GM23338 (cell line): ENCODE measurements around the gene FBLN1. TPM values are rescaled to one million over a fixed set of nuclear protein-coding genes. Genes with fewer than 3 reads are reported as not detected.

ENCODE experiments used
- ATAC-seq: fragments of 200-7000 bp; cut with Tn5 transposase; 3 replicates; pipeline ENCODE4 v1.9.1; 2020
- DNase-seq: peaks from one replicate; pipeline ENCODE4 v3.0.0-alpha.2; 2015; ENCODE audit warnings: low spot score
- H2AFZ ChIP-seq: fragments of 200-600 bp; sonication (generic); 2 replicates; pipeline ENCODE4 v1.8.0; 2016; ENCODE audit warnings: antibody characterized with exemption, mild to moderate bottlenecking, moderate library complexity
- H3F3A ChIP-seq: fragments of 200-600 bp; sonication (generic); replicated peaks from 2 replicates; pipeline ENCODE4 v1.8.0; 2017; ENCODE audit warnings: antibody characterized with exemption, mixed run types, low read depth
- H3K27ac ChIP-seq: fragments of 200-600 bp; sonication (generic); 2 replicates; pipeline ENCODE4 v1.6.1; 2016; ENCODE audit warnings: low read depth
- H3K27me3 ChIP-seq: fragments of 200-600 bp; sonication (generic); 2 replicates; pipeline ENCODE4 v1.8.0; 2016; ENCODE audit warnings: mild to moderate bottlenecking, mixed run types, moderate library complexity; ENCODE audit not compliant: insufficient read depth
- H3K36me3 ChIP-seq: fragments of 200-600 bp; sonication (generic); 2 replicates; pipeline ENCODE4 v1.8.0; 2016; ENCODE audit warnings: mild to moderate bottlenecking; ENCODE audit not compliant: insufficient read depth
- H3K4me1 ChIP-seq: fragments of 200-600 bp; sonication (generic); 2 replicates; pipeline ENCODE4 v1.8.0; 2016; ENCODE audit warnings: mild to moderate bottlenecking, moderate library complexity; ENCODE audit not compliant: insufficient read depth
- H3K4me2 ChIP-seq: fragments of 200-600 bp; sonication (generic); 2 replicates; pipeline ENCODE4 v1.7.1; 2017; ENCODE audit warnings: mixed run types
- H3K4me3 ChIP-seq: fragments of 200-600 bp; sonication (generic); 2 replicates; pipeline ENCODE4 v1.6.1; 2016; ENCODE audit warnings: mixed run types
- H3K79me2 ChIP-seq: fragments of 200-600 bp; sonication (generic); replicated peaks from 2 replicates; pipeline ENCODE4 v1.8.0; 2017; ENCODE audit warnings: mild to moderate bottlenecking; ENCODE audit not compliant: insufficient read depth
- H3K9me2 ChIP-seq: fragments of 200-600 bp; sonication (generic); 2 replicates; pipeline ENCODE4 v1.8.0; 2017; ENCODE audit not compliant: insufficient read depth
- H4K20me1 ChIP-seq: fragments of 200-600 bp; sonication (generic); replicated peaks from 2 replicates; pipeline ENCODE4 v1.8.0; 2017; ENCODE audit warnings: mild to moderate bottlenecking; ENCODE audit not compliant: insufficient read depth
- H3K27ac Mint-ChIP-seq: 2 replicates; pipeline ENCODE4 v1.8.0; 2020; ENCODE audit warnings: inconsistent platforms, mild to moderate bottlenecking, moderate library complexity, mixed read lengths
- H3K27me3 Mint-ChIP-seq: 3 replicates; pipeline ENCODE4 v1.8.0; 2022; ENCODE audit warnings: low read depth, mild to moderate bottlenecking, moderate library complexity, mixed read lengths, inconsistent platforms; ENCODE audit not compliant: insufficient read depth, poor library complexity
- H3K36me3 Mint-ChIP-seq: 3 replicates; pipeline ENCODE4 v1.8.0; 2021; ENCODE audit warnings: low read depth, mild to moderate bottlenecking, inconsistent platforms, moderate library complexity, mixed read lengths
- H3K4me1 Mint-ChIP-seq: 3 replicates; pipeline ENCODE4 v1.8.0; 2020; ENCODE audit warnings: mild to moderate bottlenecking, inconsistent platforms, mixed read lengths
- H3K4me3 Mint-ChIP-seq: 3 replicates; pipeline ENCODE4 v1.8.0; 2021; ENCODE audit warnings: moderate library complexity, mild to moderate bottlenecking, inconsistent platforms, mixed read lengths
- H3K9me3 Mint-ChIP-seq: 3 replicates; pipeline ENCODE4 v1.8.0; 2020; ENCODE audit warnings: moderate library complexity, mild to moderate bottlenecking, inconsistent platforms, mixed read lengths
- CREB1 ChIP-seq: fragments of 250-450 bp; sonication (Bioruptor Pico); IDR thresholded peaks from 2 replicates; pipeline ENCODE4 v1.5.0; 2020; ENCODE audit warnings: low read depth, mild to moderate bottlenecking, moderate library complexity
- CTCF ChIP-seq, 2 experiments: fragments of 200-600 bp in 1 of 2; sonication (generic) in 1 of 2; conservative IDR thresholded peaks; 2 replicates each; pipeline versions ENCODE4 v1.5.1 to v1.6.1; 2016 to 2017; ENCODE audit warnings: antibody characterized with exemption in 2 of 2, low read depth in 2 of 2, mild to moderate bottlenecking in 2 of 2, moderate library complexity in 1 of 2
- ETS1 ChIP-seq: IDR thresholded peaks from 2 replicates; pipeline ENCODE4 v1.6.1; 2016; ENCODE audit warnings: antibody characterized with exemption
- EZH2 ChIP-seq: fragments of 200-600 bp; sonication (generic); IDR thresholded peaks from one replicate; pipeline ENCODE4 v1.8.0; 2017; ENCODE audit warnings: antibody characterized with exemption, mild to moderate bottlenecking, low read depth; ENCODE audit not compliant: unreplicated experiment
- EZH2phosphoT487 ChIP-seq: fragments of 200-600 bp; sonication (generic); IDR thresholded peaks from one replicate; pipeline ENCODE4 v1.8.1; 2018; ENCODE audit warnings: antibody characterized with exemption; ENCODE audit not compliant: unreplicated experiment
- JUNB ChIP-seq: IDR thresholded peaks from one replicate; pipeline ENCODE4 v1.6.1; 2016; ENCODE audit warnings: antibody characterized with exemption; ENCODE audit not compliant: unreplicated experiment
- NANOG ChIP-seq: IDR thresholded peaks from 2 replicates; pipeline ENCODE4 v1.6.1; 2016; ENCODE audit warnings: antibody characterized with exemption, borderline replicate concordance
- POLR2AphosphoS5 ChIP-seq: IDR thresholded peaks from 2 replicates; pipeline ENCODE4 v1.6.1; 2016; ENCODE audit warnings: antibody characterized with exemption, low read depth
- REST ChIP-seq: IDR thresholded peaks from one replicate; pipeline ENCODE4 v1.6.1; 2018; ENCODE audit warnings: antibody characterized with exemption; ENCODE audit not compliant: unreplicated experiment
- STAT1 ChIP-seq: IDR thresholded peaks from one replicate; pipeline ENCODE4 v1.6.1; 2016; ENCODE audit warnings: antibody characterized with exemption; ENCODE audit not compliant: unreplicated experiment
- ZNF114 ChIP-seq: fragments of 250-450 bp; sonication (Bioruptor Pico); IDR thresholded peaks from 2 replicates; pipeline ENCODE4 v1.5.0; 2020; ENCODE audit warnings: mild to moderate bottlenecking, moderate library complexity
- ZNF331 ChIP-seq: fragments of 250-450 bp; sonication (Bioruptor Pico); IDR thresholded peaks from 2 replicates; pipeline ENCODE4 v1.5.0; 2020; ENCODE audit warnings: low read depth, mild to moderate bottlenecking, moderate library complexity
- ZNF462 ChIP-seq: fragments of 250-450 bp; sonication (Bioruptor Pico); IDR thresholded peaks from 2 replicates; pipeline ENCODE4 v1.5.0; 2020; ENCODE audit warnings: mild to moderate bottlenecking, moderate library complexity
- polyA plus RNA-seq: library from polyadenylated mRNA; unstranded; fragments of >200 nt; fragmentation: Nextera tagmentation; extraction: Ambion mirVana; gene quantifications from 2 replicates; pipeline ENCODE4 v1.2.1, GENCODE V29; 2016
- total RNA-seq: library from RNA; depleted of rRNA; stranded (reverse); fragments of >200 nt; shearing (Covaris generic); gene quantifications from 2 replicates; pipeline ENCODE4 v1.2.3, GENCODE V29; 2014

Gene FBLN1
- total and polyA plus RNA-seq, 2 experiments from 2014 or later, result 90.1 to 137 TPM

- Mint-ChIP-seq H3K36me3 (no peaks in the 10 kb centered on the region; the same call in 2 of the 3 replicates), H3K9me3 (no peaks in the 10 kb centered on the region), H3K4me1 (no peaks in the 10 kb centered on the region), H3K27ac (no peak overlapping the region), H3K27me3 (peaks cover 5% of the 10 kb centered on the region), H3K4me3 (no peak overlapping the region)
- Histone ChIP-seq H3K27ac (no peak overlapping the region), H3K36me3 (no peaks in the 10 kb centered on the region), H3K27me3 (no peaks in the 10 kb centered on the region), H3K79me2 (no peaks in the 10 kb centered on the region), H3K4me1 (no peaks in the 10 kb centered on the region), H3F3A (no peaks in the 10 kb centered on the region), H4K20me1 (no peaks in the 10 kb centered on the region), H3K9me2 (no peaks in the 10 kb centered on the region), H3K4me2 (no peak overlapping the region), H3K4me3 (no peak overlapping the region), H2AFZ (no peak overlapping the region)
- no peak for ATAC-seq
- no peak for DNase-seq
- TF ChIP-seq NANOG, result no peak
- no peak for TF ChIP-seq EZH2
- no peak for TF ChIP-seq CREB1 (CRISPR knock-in tag)
- no peak for TF ChIP-seq ZNF331 (CRISPR knock-in tag)
- no peak for TF ChIP-seq JUNB
- no peak for TF ChIP-seq CTCF (conservative IDR thresholded peaks at IDR 0.05; ENCODE audit: low read depth in 2 of 2)
- TF ChIP-seq ETS1, result no peak
- TF ChIP-seq POLR2AphosphoS5, result no peak
- no peak for TF ChIP-seq ZNF462
- no peak for TF ChIP-seq ZNF114 (CRISPR knock-in tag)
- no peak for TF ChIP-seq REST
- TF ChIP-seq EZH2phosphoT487, result no peak
- TF ChIP-seq STAT1, result no peak
Observed at GRCh38 chr22:45454275-45454674, 48.4 kb upstream of the FBLN1 start.
